SH-SY5Y (cell line): ENCODE data around the gene FBXO10.

ENCODE experiments used
- GATA2 ChIP-seq: IDR thresholded peaks from 2 replicates; pipeline ENCODE4 v1.6.1; 2011; ENCODE audit warnings: mild to moderate bottlenecking, low read depth, low read length
- GATA3 ChIP-seq: IDR thresholded peaks from 2 replicates; pipeline ENCODE4 v1.6.1; 2011; ENCODE audit warnings: low read depth, mild to moderate bottlenecking, low read length, moderate library complexity

FBXO10 gene

GRCh38 chr9:37609735-37610397 lies 33.7 kb upstream of the FBXO10 start:
- TF ChIP-seq GATA3 (no peak), GATA2 (no peak)

- TF ChIP-seq GATA3 (no peak), GATA2 (no peak)
These were observed 32.1 kb upstream of the FBXO10 start for GRCh38 chr9:37608250-37608649.

GRCh38 chr9:37604296-37604695 lies 28.1 kb upstream of the FBXO10 start:
- no peak for TF ChIP-seq GATA2
- no peak for TF ChIP-seq GATA3

GRCh38 chr9:37602817-37603216 lies 26.6 kb upstream of the FBXO10 start:
- TF ChIP-seq GATA2 = no peak
- TF ChIP-seq GATA3 = no peak

- TF ChIP-seq GATA3 (no peak), GATA2 (no peak)
These were observed 20.3 kb upstream of the FBXO10 start for GRCh38 chr9:37596504-37596903.

GRCh38 chr9:37593883-37594448 lies 17.8 kb upstream of the FBXO10 start:
- TF ChIP-seq GATA2 = no peak
- TF ChIP-seq GATA3 = no peak

GRCh38 chr9:37592108-37592951 lies 16.1 kb upstream of the FBXO10 start, which contains the start of gene TOMM5:
TOMM5 (minus strand) TSS chr9:37592597; CDS start chr9:37592532, 65 bp downstream.
- TF ChIP-seq GATA2 (no peak), GATA3 (no peak)

GRCh38 chr9:37587521-37587920 lies 11.3 kb upstream of the FBXO10 start:
- TF ChIP-seq GATA3 = no peak
- no peak for TF ChIP-seq GATA2

GRCh38 chr9:37583522-37584121 lies 7.4 kb upstream of the FBXO10 start:
- TF ChIP-seq GATA3 = no peak
- no peak for TF ChIP-seq GATA2

GRCh38 chr9:37582548-37583157 lies 6.5 kb upstream of the FBXO10 start:
- TF ChIP-seq GATA2 (no peak), GATA3 (no peak)

GRCh38 chr9:37575511-37575914 lies 667 bp downstream of the FBXO10 start:
- TF ChIP-seq GATA2 (no peak), GATA3 (no peak)

- TF ChIP-seq GATA2 (peak; percentile 88), GATA3 (peak; percentile 66)
These were observed 1.2 kb downstream of the FBXO10 start for GRCh38 chr9:37575001-37575400.

GRCh38 chr9:37574241-37574721 lies 1.9 kb downstream of the FBXO10 start:
- TF ChIP-seq GATA3 = no peak
- no peak for TF ChIP-seq GATA2

- TF ChIP-seq GATA3 = no peak
- no peak for TF ChIP-seq GATA2
These were observed 4.9 kb downstream of the FBXO10 start for GRCh38 chr9:37571282-37571681.

GRCh38 chr9:37566716-37567115 lies 9.5 kb downstream of the FBXO10 start:
- no peak for TF ChIP-seq GATA3
- no peak for TF ChIP-seq GATA2
